H9 (cell line): Measurements from ENCODE around the gene MED22. TPM values are rescaled to one million over a fixed set of nuclear protein-coding genes. Genes with fewer than 3 reads are reported as not detected.

Experiments used
- DNase-seq: peaks from one replicate; pipeline ENCODE4 v3.0.0-alpha.2; 2017
- H2AFZ ChIP-seq: one replicate; pipeline ENCODE4 v1.6.1; 2013; ENCODE audit warnings: mild to moderate bottlenecking, low read length, control low read depth, moderate library complexity
- H2AK5ac ChIP-seq: 2 replicates; pipeline ENCODE4 v1.6.1; 2013; ENCODE audit warnings: low read length, control low read depth, mixed read lengths; ENCODE audit not compliant: insufficient read length
- H2BK120ac ChIP-seq: one replicate; pipeline ENCODE4 v1.6.1; 2013; ENCODE audit warnings: low read depth, mild to moderate bottlenecking, low read length, control low read depth, inconsistent platforms; ENCODE audit not compliant: poor library complexity, severe bottlenecking
- H2BK12ac ChIP-seq: 2 replicates; pipeline ENCODE4 v1.6.1; 2013; ENCODE audit warnings: low read length, control low read depth, mixed read lengths, low read depth; ENCODE audit not compliant: insufficient read length
- H2BK15ac ChIP-seq: 2 replicates; pipeline ENCODE4 v1.6.1; 2013; ENCODE audit warnings: low read depth, low read length, control low read depth
- H2BK20ac ChIP-seq: one replicate; pipeline ENCODE4 v1.6.1; 2013; ENCODE audit warnings: low read depth, mild to moderate bottlenecking, low read length, control low read depth, inconsistent platforms; ENCODE audit not compliant: poor library complexity, severe bottlenecking
- H2BK5ac ChIP-seq: 2 replicates; pipeline ENCODE4 v1.6.1; 2013; ENCODE audit warnings: low read length, control low read depth, mixed read lengths; ENCODE audit not compliant: insufficient read length
- H3K14ac ChIP-seq: 2 replicates; pipeline ENCODE4 v1.6.1; 2013; ENCODE audit warnings: low read length, control low read depth; ENCODE audit not compliant: insufficient read depth
- H3K18ac ChIP-seq: 2 replicates; pipeline ENCODE4 v1.6.1; 2013; ENCODE audit warnings: low read depth, mild to moderate bottlenecking, mixed read lengths, low read length, control low read depth; ENCODE audit not compliant: insufficient read length
- H3K23ac ChIP-seq: 2 replicates; pipeline ENCODE4 v1.6.1; 2013; ENCODE audit warnings: low read length, control low read depth, mixed read lengths, low read depth; ENCODE audit not compliant: insufficient read length
- H3K23me2 ChIP-seq: 2 replicates; pipeline ENCODE4 v1.6.1; 2013; ENCODE audit warnings: low read depth, mild to moderate bottlenecking, mixed read lengths, low read length, control low read depth; ENCODE audit not compliant: insufficient read length, poor library complexity, severe bottlenecking
- H3K27ac ChIP-seq: 2 replicates; pipeline ENCODE4 v1.5.1; 2013; ENCODE audit warnings: low read length, control low read depth, mixed read lengths, low read depth; ENCODE audit not compliant: insufficient read length
- H3K27me3 ChIP-seq: 2 replicates; pipeline ENCODE4 v1.6.1; 2013; ENCODE audit warnings: low read length, control low read depth, inconsistent platforms; ENCODE audit not compliant: insufficient read depth
- H3K4ac ChIP-seq: 2 replicates; pipeline ENCODE4 v1.6.1; 2013; ENCODE audit warnings: low read depth, mild to moderate bottlenecking, control low read depth, inconsistent platforms, low read length, moderate library complexity
- H3K4me1 ChIP-seq: 2 replicates; pipeline ENCODE4 v1.6.1; 2013; ENCODE audit warnings: low read length, control low read depth, inconsistent platforms; ENCODE audit not compliant: insufficient read depth
- H3K4me2 ChIP-seq: 2 replicates; pipeline ENCODE4 v1.6.1; 2013; ENCODE audit warnings: low read length, control low read depth, mixed read lengths; ENCODE audit not compliant: insufficient read length, insufficient read depth
- H3K56ac ChIP-seq: 2 replicates; pipeline ENCODE4 v1.6.1; 2013; ENCODE audit warnings: low read depth, mild to moderate bottlenecking, mixed read lengths, low read length, control low read depth; ENCODE audit not compliant: insufficient read length
- H3K79me1 ChIP-seq: 2 replicates; pipeline ENCODE4 v1.6.1; 2013; ENCODE audit warnings: low read depth, mild to moderate bottlenecking, moderate library complexity, low read length, control low read depth, inconsistent platforms; ENCODE audit not compliant: insufficient read depth, poor library complexity, severe bottlenecking
- H3K79me2 ChIP-seq: 2 replicates; pipeline ENCODE4 v1.6.1; 2013; ENCODE audit warnings: low read length, control low read depth, inconsistent platforms; ENCODE audit not compliant: insufficient read depth
- H3K9ac ChIP-seq: 2 replicates; pipeline ENCODE4 v1.6.1; 2013; ENCODE audit warnings: low read length, control low read depth, mixed read lengths; ENCODE audit not compliant: insufficient read length; ENCODE audit errors: extremely low read depth
- H3K9me3 ChIP-seq: one replicate; pipeline ENCODE4 v1.6.1; 2013; ENCODE audit warnings: low read depth, low read length, inconsistent platforms; ENCODE audit not compliant: control insufficient read depth
- H3T11ph ChIP-seq: one replicate; pipeline ENCODE4 v1.6.1; 2013; ENCODE audit warnings: mild to moderate bottlenecking, low read length, control low read depth, inconsistent platforms
- H4K20me1 ChIP-seq: one replicate; pipeline ENCODE4 v1.6.1; 2013; ENCODE audit not compliant: control insufficient read depth, insufficient read length, insufficient read depth
- H4K5ac ChIP-seq: 2 replicates; pipeline ENCODE4 v1.6.1; 2013; ENCODE audit warnings: low read depth, mild to moderate bottlenecking, mixed read lengths, low read length, control low read depth; ENCODE audit not compliant: insufficient read length
- H4K8ac ChIP-seq: replicated peaks from 2 replicates; pipeline ENCODE4 v1.6.1; 2013; ENCODE audit warnings: low read length, control low read depth, mixed read lengths, low read depth; ENCODE audit not compliant: insufficient read length
- H4K91ac ChIP-seq: 2 replicates; pipeline ENCODE4 v1.6.1; 2013; ENCODE audit warnings: low read depth, mild to moderate bottlenecking, moderate library complexity, mixed read lengths, low read length, control low read depth; ENCODE audit not compliant: insufficient read length
- H3K27ac Mint-ChIP-seq, 3 experiments: 2 replicates in 2 of 3; 3 replicates in 1 of 3; pipeline ENCODE4 v1.8.0; 2020 to 2021; ENCODE audit warnings: mixed read lengths in 3 of 3, mild to moderate bottlenecking in 1 of 3, moderate library complexity in 1 of 3
- H3K27me3 Mint-ChIP-seq: 2 replicates; pipeline ENCODE4 v1.8.0; 2021; ENCODE audit warnings: low read depth, mild to moderate bottlenecking, moderate library complexity, mixed read lengths
- H3K36me3 Mint-ChIP-seq, 3 experiments: 2 replicates in 2 of 3; 3 replicates in 1 of 3; pipeline ENCODE4 v1.8.0; 2020 to 2021; ENCODE audit warnings: low read depth in 3 of 3, mixed read lengths in 3 of 3; ENCODE audit not compliant: insufficient read depth in 1 of 3
- H3K4me1 Mint-ChIP-seq, 2 experiments: 2 replicates each; pipeline ENCODE4 v1.8.0; 2020; ENCODE audit warnings: mixed read lengths in 2 of 2
- H3K4me3 Mint-ChIP-seq, 2 experiments: 2 replicates in 1 of 2; 3 replicates in 1 of 2; pipeline ENCODE4 v1.8.0; 2020 to 2021; ENCODE audit warnings: mild to moderate bottlenecking in 2 of 2, mixed read lengths in 2 of 2, moderate library complexity in 1 of 2
- H3K9me3 Mint-ChIP-seq, 2 experiments: 2 replicates in 1 of 2; 3 replicates in 1 of 2; pipeline ENCODE4 v1.8.0; 2020; ENCODE audit warnings: mild to moderate bottlenecking in 2 of 2, mixed read lengths in 2 of 2, moderate library complexity in 1 of 2
- CTCF ChIP-seq: fragments of 200-600 bp; sonication (generic); conservative IDR thresholded peaks from 3 replicates; pipeline ENCODE4 v1.8.0; 2021; ENCODE audit warnings: antibody characterized with exemption, mild to moderate bottlenecking
- WGBS: extraction: QIAGEN DNeasy Blood & Tissue Kit; methylation state at CpG from one replicate; pipeline ENCODE4 v1.1.7; 2013; ENCODE audit warnings: missing lambda C conversion rate, low lambda C conversion rate, mixed read lengths; ENCODE audit not compliant: insufficient read length; ENCODE audit errors: extremely low coverage; 5-methylcytosine and 5-hydroxymethylcytosine counted together
- total RNA-seq: library from RNA; stranded (reverse); gene quantifications from 2 replicates; pipeline ENCODE4 v1.2.1, GENCODE V29; 2021

MED22 gene
- total RNA-seq, 1 experiment from 2014 or later, result 60.1 TPM

- WGBS, result no CpG with 5 or more reads among the region's 4 CpGs
- Histone ChIP-seq H3K27me3 (no peaks in the 10 kb centered on the region), H2BK12ac (no peak overlapping the region), H3K4me2 (no peak overlapping the region), H4K5ac (no peak overlapping the region), H2BK20ac (no peak overlapping the region), H3K14ac (no peak overlapping the region), H3K27ac (no peak overlapping the region), H3K9ac (no peak overlapping the region), H3T11ph (no peak overlapping the region), H3K23ac (no peak overlapping the region), H3K4ac (no peak overlapping the region), H3K18ac (no peak overlapping the region), H2BK15ac (no peak overlapping the region), H4K91ac (no peak overlapping the region), H2BK120ac (no peak overlapping the region), H3K4me1 (no peaks in the 10 kb centered on the region), H3K56ac (no peak overlapping the region), H3K79me1 (no peaks in the 10 kb centered on the region), H3K79me2 (no peaks in the 10 kb centered on the region), H2AFZ (no peak overlapping the region), H4K8ac (no peak overlapping the region), H2AK5ac (no peak overlapping the region), H3K9me3 (no peaks in the 10 kb centered on the region), H3K23me2 (no peaks in the 10 kb centered on the region), H2BK5ac (no peak overlapping the region), H4K20me1 (peaks cover 3% of the 10 kb centered on the region)
- Mint-ChIP-seq H3K4me3 (no peak overlapping the region), H3K36me3 (peaks cover 0 to 2% (median 0%) of the 10 kb centered on the region in 3 experiments; a peak in 1 of 7 replicates), H3K27ac (no peak overlapping the region), H3K9me3 (peaks cover 3 to 4% of the 10 kb centered on the region in 2 experiments; a peak in 3 of 5 replicates), H3K27me3 (peaks cover 30% of the 10 kb centered on the region), H3K4me1 (no peaks in the 10 kb centered on the region; a peak in 1 of 4 replicates)
- TF ChIP-seq CTCF, result no peak
- no peak for DNase-seq
These were observed 32.8 kb upstream of the MED22 start for GRCh38 chr9:133380734-133381133.
